H54 (cell line): ENCODE data around the gene CHRNB1.
"Not testable (repeated sequence)": the region's sequence is repeated elsewhere in the genome, so short reads cannot be mapped to it uniquely, and the experiment has no call there.

ENCODE experiments used
- DNase-seq: peaks from one replicate; pipeline ENCODE4 v3.0.0; 2011; ENCODE audit warnings: low spot score, mixed read lengths; ENCODE audit not compliant: insufficient read length
- FAIRE-seq: peaks from 3 replicates; lab custom pipeline; 2011; peaks lifted over from hg19 to GRCh38; lab: Jason Lieb, UNC
- POLR2A ChIP-seq: IDR thresholded peaks from 2 replicates; pipeline ENCODE4 v1.6.1; 2011; ENCODE audit warnings: low read depth, mild to moderate bottlenecking, low read length

Gene CHRNB1

DNA sequence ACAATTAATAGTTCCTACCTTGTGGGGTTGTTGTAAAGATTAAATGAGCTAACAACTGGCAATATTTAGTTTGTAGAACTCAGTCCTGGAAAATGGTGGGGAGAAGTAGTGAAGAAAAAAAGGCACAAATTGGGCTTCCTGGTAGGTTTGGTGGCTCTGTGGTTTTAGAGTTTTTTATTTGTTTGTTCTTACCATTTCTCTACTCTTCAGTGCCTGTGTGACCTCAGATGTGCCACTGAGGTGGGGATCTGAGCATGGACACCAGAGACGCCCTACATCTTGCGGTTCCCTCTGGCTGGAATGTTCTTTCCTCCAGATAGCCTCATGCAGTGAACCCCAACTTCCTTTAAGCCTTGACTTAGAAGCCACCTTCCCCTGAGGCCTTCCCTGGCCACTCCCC, 26.9 kb downstream of the CHRNB1 start:
- no peak for TF ChIP-seq POLR2A
- no peak for FAIRE-seq

DNA sequence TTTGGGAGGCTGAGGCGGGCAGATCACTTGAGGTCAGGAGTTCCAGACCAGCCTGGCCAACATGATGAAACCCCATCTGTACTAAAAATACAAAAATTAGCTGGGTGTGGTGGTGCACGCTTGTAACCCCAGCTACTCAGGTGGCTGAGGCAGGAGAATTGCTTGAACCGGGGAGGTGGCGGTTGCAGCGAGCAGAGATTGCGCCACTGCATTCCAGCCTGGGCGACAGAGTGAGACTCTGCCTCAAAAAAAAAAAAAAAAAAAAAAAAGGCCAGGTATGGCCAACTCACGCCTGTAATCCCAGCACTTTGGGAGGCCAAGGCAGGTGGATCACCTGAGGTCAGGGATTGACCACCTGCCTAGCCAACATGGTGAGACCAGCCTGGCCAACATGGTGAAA, 29.9 kb downstream of the CHRNB1 start:
- not testable (repeated sequence) for FAIRE-seq, DNase-seq

More for the DNA sequence above, 26.9 kb downstream of the CHRNB1 start:
- DNase-seq: no peak

DNA sequence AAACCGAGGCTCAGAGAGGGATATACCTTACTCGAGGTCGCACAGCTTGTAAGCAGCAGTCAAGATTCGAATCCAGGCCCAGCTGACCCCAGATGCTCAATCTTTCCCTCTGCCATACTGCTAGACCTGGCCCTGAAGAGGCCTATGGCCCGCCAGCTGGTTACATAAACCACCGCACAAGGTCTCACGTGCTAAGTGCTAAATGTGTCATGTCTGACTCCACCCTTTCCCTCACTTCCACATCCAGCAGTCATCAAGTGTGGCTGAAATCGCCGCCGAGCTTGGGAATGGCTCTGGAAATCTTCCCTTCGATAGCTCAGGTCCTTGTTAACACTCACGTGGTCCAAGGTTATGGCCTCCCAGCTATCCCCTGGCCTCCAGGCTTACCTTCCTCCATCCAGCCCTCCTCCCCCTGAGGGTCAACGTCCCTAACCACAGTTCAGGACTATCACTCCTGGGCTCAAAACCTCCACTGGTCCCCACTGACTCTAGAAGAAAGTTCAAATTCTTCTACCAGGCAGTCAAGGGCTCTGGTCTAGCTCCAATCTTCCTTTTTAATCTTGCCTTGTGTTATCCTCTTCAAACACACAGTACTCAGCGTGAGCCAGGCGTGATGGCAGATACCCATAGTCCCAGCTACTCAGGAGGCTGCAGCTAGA, 31.0 kb downstream of the CHRNB1 start:
- no peak for TF ChIP-seq POLR2A
- FAIRE-seq (no peak), DNase-seq (no peak)

DNA sequence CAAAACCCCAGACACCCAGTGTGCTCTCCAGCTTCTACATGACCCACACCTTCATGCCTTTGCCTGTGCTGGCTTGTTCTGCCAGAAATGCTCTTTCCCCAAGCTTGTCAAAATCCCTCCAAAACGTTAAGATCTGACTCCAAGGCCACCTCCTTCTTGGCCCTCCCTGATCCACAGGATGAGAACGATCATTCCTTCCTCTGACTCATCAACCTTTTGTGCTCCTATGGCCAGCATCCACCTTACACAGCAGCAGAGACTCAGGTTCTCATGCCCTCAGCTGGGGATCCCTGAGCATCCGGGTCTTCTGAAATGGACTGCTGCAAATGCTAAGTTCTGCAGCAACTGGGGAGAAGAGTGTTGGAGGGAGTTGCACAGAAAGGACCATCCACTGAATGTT, 31.6 kb downstream of the CHRNB1 start:
- FAIRE-seq (peak; percentile 82), DNase-seq (peak; percentile 87)
- no peak for TF ChIP-seq POLR2A

DNA sequence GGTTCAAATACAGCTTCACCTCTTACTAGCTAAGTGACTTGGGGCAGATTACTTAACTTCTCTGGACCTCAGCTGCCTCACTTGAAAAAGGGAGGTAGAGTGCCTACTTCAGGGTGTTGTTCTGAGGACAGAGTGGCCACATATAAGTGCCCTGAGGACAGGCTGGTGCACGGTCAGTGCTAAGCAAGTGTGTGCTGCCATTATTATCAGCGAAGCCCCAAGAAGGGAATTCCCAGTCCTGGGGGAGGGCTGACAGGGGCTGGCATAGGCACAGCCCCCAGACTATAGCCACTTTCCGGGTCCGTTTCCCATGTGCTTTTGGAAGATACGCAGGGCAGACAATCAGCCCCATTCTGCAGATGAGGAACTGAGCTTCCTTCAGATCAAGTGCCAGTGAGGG, 32.1 kb downstream of the CHRNB1 start:
- DNase-seq: no peak
- no peak for TF ChIP-seq POLR2A
- no peak for FAIRE-seq

DNA sequence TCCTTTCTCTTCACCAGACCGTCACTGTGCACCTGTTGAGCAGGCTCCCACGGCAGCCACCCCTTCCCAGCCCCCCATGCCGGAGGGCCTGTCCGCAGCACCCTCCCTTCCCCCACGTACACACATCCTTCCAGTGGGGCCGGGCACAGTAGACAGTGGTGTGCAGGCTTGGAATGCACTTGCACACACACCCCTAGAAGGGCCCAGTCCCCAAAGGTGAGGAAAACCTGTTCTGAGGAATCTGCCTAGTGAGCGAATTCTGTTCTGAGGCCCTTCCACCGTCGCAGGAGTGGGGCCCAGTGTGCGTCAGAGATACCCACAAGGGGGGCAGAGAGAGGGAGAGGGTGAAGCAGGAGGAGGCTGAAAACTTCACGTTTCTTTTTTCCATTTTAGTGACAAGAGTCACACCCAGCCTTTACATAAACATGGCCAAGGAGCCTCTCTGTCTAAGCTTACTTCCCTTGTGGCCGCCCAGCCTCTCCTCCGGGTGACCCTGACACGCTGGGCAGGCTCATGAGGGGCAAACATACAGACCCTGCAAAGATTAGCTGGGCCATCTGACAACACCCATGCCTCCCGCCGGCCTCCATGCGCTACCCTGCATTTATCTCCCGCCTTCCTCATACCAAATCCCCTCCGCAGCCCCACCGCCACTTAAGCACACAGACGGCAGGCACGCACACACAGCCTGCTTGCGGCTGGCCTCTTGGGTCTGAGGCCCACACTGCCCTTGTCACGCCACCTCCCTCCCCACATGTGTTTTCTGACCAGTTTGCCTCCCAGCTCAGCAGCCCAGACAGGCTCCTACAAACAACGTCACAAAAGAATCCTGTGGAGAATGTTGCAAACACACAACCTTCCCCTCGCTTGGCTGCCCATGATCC, 32.8 kb downstream of the CHRNB1 start:
- DNase-seq (no peak), FAIRE-seq (no peak)
- no peak for TF ChIP-seq POLR2A

- no peak for FAIRE-seq
- 0 out of 2 replicates have a peak, but pooled peaks have one; percentile 19 for TF ChIP-seq POLR2A
- peak; percentile 57 for DNase-seq
Observed at GRCh38 chr17:7478276-7479212, 33.7 kb downstream of the CHRNB1 start.

DNA sequence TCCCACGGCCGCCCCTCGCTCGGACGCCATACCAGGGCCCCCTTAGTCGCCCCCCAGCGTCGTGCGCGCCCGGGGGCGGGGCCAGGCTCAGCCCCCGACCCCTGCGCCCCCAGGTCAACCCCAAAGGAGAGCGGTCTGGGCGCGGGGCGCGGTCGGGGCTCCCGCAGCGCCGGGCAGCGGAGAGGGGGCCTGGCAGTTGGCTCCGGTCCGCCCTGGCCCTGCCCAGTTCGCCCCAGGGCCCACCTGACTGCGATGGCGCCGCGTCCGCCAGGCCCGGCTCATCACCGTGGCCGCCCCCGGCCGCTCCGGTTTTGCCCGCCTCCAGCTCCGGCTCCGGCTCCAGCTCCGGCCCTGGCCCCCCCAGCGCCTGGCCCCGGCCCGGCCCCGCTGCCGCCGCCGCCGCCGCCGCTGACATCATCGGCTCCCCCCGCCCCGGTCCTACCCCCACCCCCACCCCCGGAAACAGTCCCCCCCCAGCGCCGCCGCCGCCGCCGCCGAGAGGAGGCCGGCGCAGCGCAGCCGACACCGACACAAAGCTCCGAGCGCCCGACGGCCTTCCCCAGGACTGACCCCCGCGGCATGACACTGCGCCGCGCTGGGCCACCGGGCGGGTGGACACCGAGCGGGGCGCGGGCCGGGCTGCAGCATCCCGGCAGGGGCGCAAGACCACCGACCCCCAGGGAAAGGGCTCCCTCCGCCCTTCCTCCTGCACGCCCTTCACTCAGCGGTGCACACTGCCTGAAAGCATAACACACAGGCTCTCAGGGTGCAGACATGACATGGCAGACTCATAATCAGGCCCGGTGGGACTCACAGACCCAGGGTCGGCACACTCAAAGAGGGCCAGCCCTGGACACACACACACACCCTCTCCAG, 34.6 kb downstream of the CHRNB1 start, which contains the start of gene ZBTB4:
ZBTB4 (minus strand) TSS at position 419 of the 876 bp plus-strand sequence. CDS start 12,830 bp downstream, outside the sequence.
- no peak for FAIRE-seq

DNA sequence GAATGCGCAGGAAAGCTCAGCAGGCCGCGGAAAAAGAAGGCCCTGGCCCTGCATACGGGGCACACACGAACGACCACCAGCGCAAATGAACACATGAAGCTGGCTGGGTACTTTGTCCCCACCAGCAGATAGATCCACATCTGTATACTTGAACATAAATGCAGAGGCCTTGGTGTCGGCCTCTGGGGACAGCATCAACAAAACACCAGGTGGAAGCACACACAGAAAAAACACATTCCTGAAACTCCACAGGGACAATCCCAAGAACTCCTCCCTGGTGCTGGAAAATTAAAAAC, 35.2 kb downstream of the CHRNB1 start:
- DNase-seq: no peak
- no peak for FAIRE-seq
- TF ChIP-seq POLR2A: no peak

More for the DNA sequence above, 34.6 kb downstream of the CHRNB1 start, which contains the start of gene ZBTB4:
- peak; percentile 46; the same call in 1 of the 2 replicates for TF ChIP-seq POLR2A
- DNase-seq: no peak

GRCh38 chr17:7481275-7481674, 36.4 kb downstream of the CHRNB1 start, which contains the start of gene SLC35G6:
Gene SLC35G6 (plus strand): TSS chr17:7481446. CDS start chr17:7481517, 71 bp downstream.
- not testable (repeated sequence) for DNase-seq, FAIRE-seq

- not testable (repeated sequence) for DNase-seq, FAIRE-seq
Observed at GRCh38 chr17:7481842-7482741, 37.2 kb downstream of the CHRNB1 start.

- not testable (repeated sequence) for FAIRE-seq, DNase-seq
Observed at GRCh38 chr17:7482742-7483088, 37.9 kb downstream of the CHRNB1 start.
